ENCODE data around the gene MX2.

DNA sequence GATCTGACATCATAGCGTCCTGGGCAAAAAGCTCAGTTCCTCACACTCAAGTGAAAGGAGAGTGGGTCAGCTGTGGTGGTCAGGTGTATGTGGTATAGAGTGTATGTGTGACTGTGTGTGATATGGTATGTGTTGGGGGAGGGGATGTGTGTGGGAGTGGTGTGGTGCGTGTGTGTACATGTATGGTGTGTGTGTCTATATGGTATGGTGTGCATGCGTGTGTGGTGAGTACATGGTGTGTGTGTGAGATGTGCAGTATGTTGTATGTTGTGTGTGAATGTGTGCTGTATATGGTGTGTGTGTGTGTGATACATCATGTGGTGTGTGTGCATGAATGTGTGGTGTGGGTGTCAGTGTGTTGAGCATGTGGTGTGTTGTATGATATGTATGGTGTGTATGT is 24.3 kb upstream of the MX2 start:
- TF ChIP-seq, protein P1, sequence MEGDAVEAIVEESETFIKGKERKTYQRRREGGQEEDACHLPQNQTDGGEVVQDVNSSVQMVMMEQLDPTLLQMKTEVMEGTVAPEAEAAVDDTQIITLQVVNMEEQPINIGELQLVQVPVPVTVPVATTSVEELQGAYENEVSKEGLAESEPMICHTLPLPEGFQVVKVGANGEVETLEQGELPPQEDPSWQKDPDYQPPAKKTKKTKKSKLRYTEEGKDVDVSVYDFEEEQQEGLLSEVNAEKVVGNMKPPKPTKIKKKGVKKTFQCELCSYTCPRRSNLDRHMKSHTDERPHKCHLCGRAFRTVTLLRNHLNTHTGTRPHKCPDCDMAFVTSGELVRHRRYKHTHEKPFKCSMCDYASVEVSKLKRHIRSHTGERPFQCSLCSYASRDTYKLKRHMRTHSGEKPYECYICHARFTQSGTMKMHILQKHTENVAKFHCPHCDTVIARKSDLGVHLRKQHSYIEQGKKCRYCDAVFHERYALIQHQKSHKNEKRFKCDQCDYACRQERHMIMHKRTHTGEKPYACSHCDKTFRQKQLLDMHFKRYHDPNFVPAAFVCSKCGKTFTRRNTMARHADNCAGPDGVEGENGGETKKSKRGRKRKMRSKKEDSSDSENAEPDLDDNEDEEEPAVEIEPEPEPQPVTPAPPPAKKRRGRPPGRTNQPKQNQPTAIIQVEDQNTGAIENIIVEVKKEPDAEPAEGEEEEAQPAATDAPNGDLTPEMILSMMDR (conservative IDR thresholded peaks at IDR 0.05 in 1 of 2, IDR thresholded peaks at IDR 0.05 in 1 of 2; ENCODE audit: extremely low read depth in 1 of 2, insufficient read depth in 1 of 2, low read depth in 1 of 2, low read length in 2 of 2), result no peak
- TF ChIP-seq EZH2 (IDR thresholded peaks at IDR 0.05; ENCODE audit: borderline replicate concordance, low read length), result no peak
